Adrenal gland (tissue), 5 donors: ENCODE results near the gene OR2B6.

ENCODE experiments used
- POLR2A ChIP-seq, 2 donors: fragments of 450-650 bp; IDR thresholded peaks; one replicate each; pipeline ENCODE4 v1.6.1; 2017; ENCODE audit warnings: antibody characterized with exemption in 2 of 2, mild to moderate bottlenecking in 2 of 2, moderate library complexity in 1 of 2
- TF ChIP-seq, protein P1 (sequence below), 6 experiments: fragments of 450-650 bp in 4 of 6; fragments of 200-600 bp in 2 of 6; sonication (generic) in 1 of 6; IDR thresholded peaks; 1 replicate in 5 of 6; 2 replicates in 1 of 6; pipeline versions ENCODE4 v1.5.1 to v1.8.0; 2016 to 2021; ENCODE audit warnings: antibody characterized with exemption in 6 of 6, mild to moderate bottlenecking in 2 of 6, moderate library complexity in 1 of 6
- donor health status: DM: no; HTN: no; CAD: no.

DNA sequence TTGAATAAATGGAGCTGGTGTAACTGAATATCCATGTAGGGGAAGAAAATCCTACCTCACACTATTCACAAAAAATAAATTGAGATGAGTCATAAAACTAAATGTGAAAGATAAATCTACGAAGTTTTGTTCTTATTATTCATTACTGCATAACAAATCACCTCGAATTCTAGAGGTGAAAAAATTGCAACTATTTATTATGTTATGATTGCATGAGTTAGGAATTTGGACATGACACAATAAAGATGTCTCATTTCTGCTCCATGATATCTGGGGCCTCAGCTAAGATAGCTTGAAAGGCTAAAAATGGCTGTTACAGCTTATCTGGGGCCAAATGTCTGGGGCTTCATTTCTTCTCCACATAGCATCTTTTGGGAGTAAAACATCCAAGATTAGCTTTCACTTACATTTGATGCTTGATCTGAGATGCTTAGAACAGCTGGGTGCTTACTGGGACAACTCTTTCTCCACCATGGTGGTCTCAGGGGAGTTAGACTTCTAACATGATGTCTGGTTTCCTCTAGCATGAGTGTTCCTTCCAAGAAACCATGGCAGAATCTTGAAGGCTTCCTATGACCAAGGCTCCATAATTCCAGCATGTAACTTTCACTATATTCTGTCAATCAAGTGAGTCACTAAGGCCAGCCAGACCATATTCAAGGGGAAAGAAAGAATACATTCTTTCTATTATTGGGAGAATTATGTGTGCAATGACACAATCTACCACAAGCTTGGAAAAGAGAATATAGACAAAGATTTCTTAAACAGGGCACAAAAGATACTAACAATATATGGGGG is 30.1 kb downstream of the OR2B6 start:
- TF ChIP-seq, protein P1, sequence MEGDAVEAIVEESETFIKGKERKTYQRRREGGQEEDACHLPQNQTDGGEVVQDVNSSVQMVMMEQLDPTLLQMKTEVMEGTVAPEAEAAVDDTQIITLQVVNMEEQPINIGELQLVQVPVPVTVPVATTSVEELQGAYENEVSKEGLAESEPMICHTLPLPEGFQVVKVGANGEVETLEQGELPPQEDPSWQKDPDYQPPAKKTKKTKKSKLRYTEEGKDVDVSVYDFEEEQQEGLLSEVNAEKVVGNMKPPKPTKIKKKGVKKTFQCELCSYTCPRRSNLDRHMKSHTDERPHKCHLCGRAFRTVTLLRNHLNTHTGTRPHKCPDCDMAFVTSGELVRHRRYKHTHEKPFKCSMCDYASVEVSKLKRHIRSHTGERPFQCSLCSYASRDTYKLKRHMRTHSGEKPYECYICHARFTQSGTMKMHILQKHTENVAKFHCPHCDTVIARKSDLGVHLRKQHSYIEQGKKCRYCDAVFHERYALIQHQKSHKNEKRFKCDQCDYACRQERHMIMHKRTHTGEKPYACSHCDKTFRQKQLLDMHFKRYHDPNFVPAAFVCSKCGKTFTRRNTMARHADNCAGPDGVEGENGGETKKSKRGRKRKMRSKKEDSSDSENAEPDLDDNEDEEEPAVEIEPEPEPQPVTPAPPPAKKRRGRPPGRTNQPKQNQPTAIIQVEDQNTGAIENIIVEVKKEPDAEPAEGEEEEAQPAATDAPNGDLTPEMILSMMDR (IDR thresholded peaks at IDR 0.05) = no peak
- no peak for TF ChIP-seq POLR2A (IDR thresholded peaks at IDR 0.05)
